A549 (cell line): Measurements from ENCODE around the gene LHCGR. TPM values are rescaled to one million over a fixed set of nuclear protein-coding genes. Genes with fewer than 3 reads are reported as not detected.
"Not testable (repeated sequence)": the region's sequence is repeated elsewhere in the genome, so short reads cannot be mapped to it uniquely, and the experiment has no call there.

ENCODE experiments used
- ATAC-seq, 2 experiments: fragments of 200-7000 bp in 1 of 2; fragments of >200 bp in 1 of 2; cut with Nextera tagmentation in 1 of 2; cut with Tn5 transposase in 1 of 2; 3 replicates each; pipeline versions ENCODE4 v1.8.0 to v1.9.1; 2018 to 2020; ENCODE audit warnings: mild to moderate bottlenecking in 1 of 2, moderate library complexity in 1 of 2
- CTCF ChIA-PET: fragments of 300-600 bp; sonication (Branson Sonifier 250); formaldehyde crosslinking; extraction: SDS; loops from one replicate; lab custom pipeline; 2021; ENCODE audit warnings: antibody characterized with exemption, inconsistent platforms; lab: Yijun Ruan, JAX
- POLR2A ChIA-PET: fragments of 350-600 bp; formaldehyde crosslinking; extraction: SDS; loops from one replicate; lab custom pipeline; 2021; ENCODE audit warnings: antibody characterized with exemption, inconsistent platforms; lab: Yijun Ruan, JAX
- DNase-seq, 2 experiments: peaks; one replicate each; pipeline versions ENCODE4 v3.0.0 to v3.0.0-alpha.2; 2011 to 2016; ENCODE audit warnings: low read depth in 1 of 2, low spot score in 1 of 2
- FAIRE-seq: peaks from 2 replicates; lab custom pipeline; 2011; peaks lifted over from hg19 to GRCh38; lab: Jason Lieb, UNC
- H3K27ac ChIP-seq, 2 experiments: fragments of >200 bp; sonication (Bioruptor Twin); formaldehyde crosslinking; 3 replicates each; pipeline ENCODE4 v1.5.1; 2016 to 2017
- H3K4me1 ChIP-seq: fragments of >200 bp; sonication (Bioruptor Twin); formaldehyde crosslinking; 3 replicates; pipeline ENCODE4 v1.6.1; 2016
- H3K4me2 ChIP-seq: fragments of >200 bp; sonication (Bioruptor Twin); formaldehyde crosslinking; 3 replicates; pipeline ENCODE4 v1.6.1; 2016
- H3K4me3 ChIP-seq: fragments of >200 bp; sonication (Bioruptor Twin); formaldehyde crosslinking; 3 replicates; pipeline ENCODE4 v1.5.1; 2016
- H3K9me3 ChIP-seq: fragments of >200 bp; sonication (Bioruptor Twin); formaldehyde crosslinking; 3 replicates; pipeline ENCODE4 v1.6.1; 2016
- ATOH8 ChIP-seq: fragments of 250-450 bp; sonication (Bioruptor Pico); IDR thresholded peaks from 2 replicates; pipeline ENCODE4 v1.5.0; 2020; ENCODE audit warnings: low read depth, mild to moderate bottlenecking, moderate library complexity
- CBX2 ChIP-seq: fragments of 200-600 bp; sonication (generic); IDR thresholded peaks from 2 replicates; pipeline ENCODE4 v1.6.1; 2016; ENCODE audit warnings: low read depth, mild to moderate bottlenecking, borderline replicate concordance
- CHD4 ChIP-seq: fragments of 200-600 bp; sonication (generic); IDR thresholded peaks from 2 replicates; pipeline ENCODE4 v1.6.1; 2016; ENCODE audit warnings: antibody characterized with exemption, mild to moderate bottlenecking, borderline replicate concordance
- CTCF ChIP-seq: fragments of >200 bp; sonication (Bioruptor Twin); formaldehyde crosslinking; IDR thresholded peaks from 3 replicates; pipeline ENCODE4 v1.5.1; 2016
- E2F6 ChIP-seq: IDR thresholded peaks from 2 replicates; pipeline ENCODE4 v1.6.1; 2012; ENCODE audit warnings: low read depth, borderline replicate concordance
- FOSL2 ChIP-seq, 2 experiments: fragments of 450-650 bp in 1 of 2; fragments of >200 bp in 1 of 2; sonication (Bioruptor Twin) in 1 of 2; formaldehyde crosslinking; IDR thresholded peaks; 2 replicates each; pipeline versions ENCODE4 v1.5.0 to v1.6.1; 2016 to 2020; ENCODE audit warnings: mild to moderate bottlenecking in 1 of 2, moderate library complexity in 1 of 2
- FOXS1 ChIP-seq: fragments of 250-450 bp; sonication (Bioruptor Pico); IDR thresholded peaks from 2 replicates; pipeline ENCODE4 v1.5.0; 2020; ENCODE audit warnings: mild to moderate bottlenecking, moderate library complexity
- GATA3 ChIP-seq: IDR thresholded peaks from 2 replicates; pipeline ENCODE4 v1.6.1; 2012; ENCODE audit warnings: borderline replicate concordance
- HEYL ChIP-seq: fragments of 250-450 bp; sonication (Bioruptor Pico); IDR thresholded peaks from 2 replicates; pipeline ENCODE4 v1.8.0; 2021; ENCODE audit warnings: mild to moderate bottlenecking, moderate library complexity
- HMGXB4 ChIP-seq: fragments of 250-450 bp; sonication (Bioruptor Pico); IDR thresholded peaks from 2 replicates; pipeline ENCODE4 v1.5.0; 2021; ENCODE audit warnings: mild to moderate bottlenecking, moderate library complexity, borderline replicate concordance
- HOXB13 ChIP-seq: fragments of 250-450 bp; sonication (Bioruptor Pico); IDR thresholded peaks from 2 replicates; pipeline ENCODE4 v1.5.0; 2020; ENCODE audit warnings: low read depth, mild to moderate bottlenecking, moderate library complexity
- KDM5A ChIP-seq: fragments of 200-600 bp; sonication (generic); IDR thresholded peaks from 2 replicates; pipeline ENCODE4 v1.6.1; 2016; ENCODE audit warnings: antibody characterized with exemption, mild to moderate bottlenecking
- PBX3 ChIP-seq: IDR thresholded peaks from 2 replicates; pipeline ENCODE4 v1.6.1; 2012
- RAD21 ChIP-seq, 2 experiments: fragments of >200 bp in 1 of 2; sonication (Bioruptor Twin) in 1 of 2; formaldehyde crosslinking in 1 of 2; IDR thresholded peaks in 1 of 2; conservative IDR thresholded peaks in 1 of 2; 2 replicates in 1 of 2; 3 replicates in 1 of 2; pipeline ENCODE4 v1.6.1; 2012 to 2018; ENCODE audit warnings: inconsistent platforms in 1 of 2
- REST ChIP-seq: fragments of 200-600 bp; sonication (generic); IDR thresholded peaks from 2 replicates; pipeline ENCODE4 v1.6.1; 2016; ENCODE audit warnings: antibody characterized with exemption, mild to moderate bottlenecking, moderate library complexity
- RFX5 ChIP-seq: fragments of 450-650 bp; IDR thresholded peaks from 2 replicates; pipeline ENCODE4 v1.7.1; 2014; ENCODE audit warnings: antibody characterized with exemption, mild to moderate bottlenecking, moderate library complexity
- RNF2 ChIP-seq: fragments of 200-600 bp; sonication (generic); IDR thresholded peaks from 2 replicates; pipeline ENCODE4 v1.6.1; 2016; ENCODE audit warnings: low read depth, mild to moderate bottlenecking, antibody characterized with exemption, moderate library complexity, borderline replicate concordance
- SMC3 ChIP-seq: fragments of >200 bp; sonication (Bioruptor Twin); formaldehyde crosslinking; IDR thresholded peaks from 3 replicates; pipeline ENCODE4 v1.6.1; 2018; ENCODE audit warnings: inconsistent platforms
- SREBF2 ChIP-seq: fragments of 450-650 bp; IDR thresholded peaks from 2 replicates; pipeline ENCODE4 v1.6.1; 2014; ENCODE audit warnings: mild to moderate bottlenecking, moderate library complexity
- TFCP2L1 ChIP-seq: fragments of 250-450 bp; sonication (Bioruptor Pico); IDR thresholded peaks from 2 replicates; pipeline ENCODE4 v1.5.0; 2021; ENCODE audit warnings: mild to moderate bottlenecking
- TP53 ChIP-seq: fragments of 250-450 bp; sonication (Bioruptor Pico); IDR thresholded peaks from 2 replicates; pipeline ENCODE4 v1.5.0; 2021; ENCODE audit warnings: mild to moderate bottlenecking, moderate library complexity
- ZC3H11A ChIP-seq: fragments of 450-650 bp; IDR thresholded peaks from 2 replicates; pipeline ENCODE4 v1.6.1; 2014; ENCODE audit warnings: antibody characterized with exemption, mild to moderate bottlenecking
- ZNF302 ChIP-seq: fragments of 250-450 bp; sonication (Bioruptor Pico); IDR thresholded peaks from 2 replicates; pipeline ENCODE4 v1.9.0; 2021; ENCODE audit warnings: inconsistent platforms, mild to moderate bottlenecking, moderate library complexity
- WGBS: methylation state at CpG from one replicate; pipeline ENCODE4 v1.1.6; 2017; ENCODE audit errors: missing lambda C conversion rate; 5-methylcytosine and 5-hydroxymethylcytosine counted together
- polyA plus RNA-seq, 4 experiments: library from polyadenylated mRNA; depleted of rRNA in 3 of 4; stranded (reverse); fragments of >200 nt; fragmentation: RNase III in 1 of 4; extraction: RNeasy Plus Mini Kit Qiagen cat#74134 plus additional on column Dnase treatment in 1 of 4; gene quantifications; 2 replicates in 3 of 4; 3 replicates in 1 of 4; pipeline ENCODE4 v1.2.3, GENCODE V29; 2011 to 2017

The LHCGR gene
- polyA plus RNA-seq, 2 of the 4 experiments (the other 2 are of a cell fraction), result not detected

GRCh38 chr2:48707466-48707865 lies 48.1 kb downstream of the LHCGR start:
- Histone ChIP-seq H3K4me1 (no peaks in the 10 kb centered on the region), H3K4me3 (no peak overlapping the region), H3K9me3 (no peaks in the 10 kb centered on the region), H3K4me2 (no peak overlapping the region), H3K27ac (no peak overlapping the region)
- no peak for FAIRE-seq
- CTCF ChIA-PET, result no interaction called here
- no peak for DNase-seq
- peak in 1 of 2 experiments; percentile 22; a peak in 1 of 6 replicates for ATAC-seq
- 5% methylated on average over 6 of the region's 6 CpGs for WGBS
- TF ChIP-seq E2F6 (no peak), GATA3 (no peak), HMGXB4 (no peak), HEYL (CRISPR knock-in tag) (no peak), RFX5 (no peak), KDM5A (no peak), RNF2 (no peak), PBX3 (no peak), ZNF302 (CRISPR knock-in tag) (no peak), RAD21 (conservative IDR thresholded peaks at IDR 0.05 in 1 of 2, IDR thresholded peaks at IDR 0.05 in 1 of 2) (no peak), TP53 (CRISPR knock-in tag) (no peak)
- POLR2A ChIA-PET, result no interaction called here

GRCh38 chr2:48703621-48704020 lies 51.9 kb downstream of the LHCGR start:
- 55% methylated on average over 6 of the region's 6 CpGs for WGBS
- POLR2A ChIA-PET, H3K9me3 ChIP-seq, FAIRE-seq, DNase-seq, H3K27ac ChIP-seq, H3K4me3 ChIP-seq, H3K4me2 ChIP-seq, CTCF ChIA-PET, ATAC-seq, H3K4me1 ChIP-seq: not testable (repeated sequence)

- 13% methylated on average over 2 of the region's 2 CpGs for WGBS
- H3K4me3 ChIP-seq, result no peak overlapping the region
- DNase-seq, result no peak
- no peak overlapping the region for H3K27ac ChIP-seq
- ATAC-seq, result no peak
- H3K4me2 ChIP-seq, result no peak overlapping the region
- no peaks in the 10 kb centered on the region for H3K4me1 ChIP-seq
- no peaks in the 10 kb centered on the region for H3K9me3 ChIP-seq
- ChIA-PET CTCF (interaction anchor here (0.6 kb wide), 1 partner anchor 75 kb away, joined by 3 read pairs; no protein-coding TSS in a partner anchor), POLR2A (no interaction called here)
- no peak for FAIRE-seq
- TF ChIP-seq ATOH8 (CRISPR knock-in tag) (no peak), TFCP2L1 (CRISPR knock-in tag) (no peak), SMC3 (no peak), ZC3H11A (no peak), FOXS1 (CRISPR knock-in tag) (no peak), HOXB13 (no peak), CHD4 (no peak), REST (no peak), RAD21 (conservative IDR thresholded peaks at IDR 0.05 in 1 of 2, IDR thresholded peaks at IDR 0.05 in 1 of 2) (no peak), FOSL2 (IDR thresholded peaks at IDR 0.05) (no peak), FOSL2 (CRISPR knock-in tag; IDR thresholded peaks at IDR 0.05) (no peak), SREBF2 (no peak), CTCF (no peak), CBX2 (no peak)
Observed at GRCh38 chr2:48699348-48699930, 56.1 kb downstream of the LHCGR start.
